Calu3 (cell line): ENCODE measurements around the gene NOLC1. TPM values are rescaled to one million over a fixed set of nuclear protein-coding genes. Genes with fewer than 3 reads are reported as not detected.

Experiments
- BruUV-seq: library from RNA; stranded (reverse); fragments of 400-500 nt; replicated peaks from 2 replicates; lab custom pipeline; 2021; lab: Mats Ljungman, UMichigan
- CTCF ChIA-PET: fragments of 300-600 bp; sonication (Branson Sonifier 250); formaldehyde crosslinking; loops from one replicate; lab custom pipeline; 2022; ENCODE audit warnings: antibody characterized with exemption; lab: Charles Lee
- DNase-seq: peaks from one replicate; pipeline ENCODE4 v3.0.0; 2022
- H3K27ac Mint-ChIP-seq: one replicate; pipeline ENCODE4 v1.8.0; 2022; ENCODE audit warnings: mixed read lengths; ENCODE audit not compliant: unreplicated experiment
- H3K27me3 Mint-ChIP-seq: one replicate; pipeline ENCODE4 v1.8.0; 2022; ENCODE audit warnings: mixed read lengths; ENCODE audit not compliant: unreplicated experiment
- H3K36me3 Mint-ChIP-seq: one replicate; pipeline ENCODE4 v1.8.0; 2022; ENCODE audit warnings: mild to moderate bottlenecking, moderate library complexity, mixed read lengths; ENCODE audit not compliant: insufficient read depth, unreplicated experiment
- H3K4me1 Mint-ChIP-seq: one replicate; pipeline ENCODE4 v1.8.0; 2022; ENCODE audit warnings: mild to moderate bottlenecking, low read depth, mixed read lengths; ENCODE audit not compliant: unreplicated experiment
- H3K4me3 Mint-ChIP-seq: one replicate; pipeline ENCODE4 v1.8.0; 2022; ENCODE audit warnings: mild to moderate bottlenecking, low read depth, moderate library complexity, mixed read lengths; ENCODE audit not compliant: unreplicated experiment
- H3K9me3 Mint-ChIP-seq: one replicate; pipeline ENCODE4 v1.8.0; 2022; ENCODE audit warnings: low read depth, mixed read lengths; ENCODE audit not compliant: unreplicated experiment
- intact Hi-C: fragments of 100-400 bp; cut with micrococcal nuclease; formaldehyde crosslinking; loops from one replicate; pipeline ENCODE4 v1.10.0; 2022; ENCODE audit not compliant: unreplicated experiment
- total RNA-seq: library from RNA; stranded (reverse); gene quantifications from 2 replicates; pipeline ENCODE4 v1.2.3, GENCODE V29; 2022
- TF ChIP-seq, protein P1 (sequence below): fragments of 200-600 bp; IDR thresholded peaks from one replicate; pipeline ENCODE4 v1.8.0; 2022; ENCODE audit warnings: antibody characterized with exemption; ENCODE audit not compliant: unreplicated experiment

Gene NOLC1
- total RNA-seq, 1 experiment from 2014 or later = 78.4 TPM

DNA sequence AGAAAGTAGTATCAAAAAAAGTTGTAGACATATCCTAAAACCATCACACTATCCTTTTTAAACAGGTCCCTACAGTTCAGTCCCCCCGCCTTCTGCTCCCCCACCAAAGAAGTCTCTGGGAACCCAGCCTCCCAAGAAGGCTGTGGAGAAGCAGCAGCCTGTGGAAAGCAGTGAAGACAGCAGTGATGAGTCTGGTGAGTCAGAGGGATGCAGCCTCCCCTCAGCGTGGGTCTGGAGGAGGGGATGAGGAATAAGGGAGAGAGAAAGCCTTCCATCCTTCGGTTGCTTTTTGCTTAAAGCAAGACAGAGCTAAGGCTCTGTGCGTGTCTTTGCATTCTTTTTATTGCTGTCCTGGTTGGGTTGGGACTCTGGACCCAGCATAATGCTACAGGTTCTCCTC is 7.6 kb downstream of the NOLC1 start:
- H3K4me3 Mint-ChIP-seq = no peak overlapping the region
- TF ChIP-seq, protein P1, sequence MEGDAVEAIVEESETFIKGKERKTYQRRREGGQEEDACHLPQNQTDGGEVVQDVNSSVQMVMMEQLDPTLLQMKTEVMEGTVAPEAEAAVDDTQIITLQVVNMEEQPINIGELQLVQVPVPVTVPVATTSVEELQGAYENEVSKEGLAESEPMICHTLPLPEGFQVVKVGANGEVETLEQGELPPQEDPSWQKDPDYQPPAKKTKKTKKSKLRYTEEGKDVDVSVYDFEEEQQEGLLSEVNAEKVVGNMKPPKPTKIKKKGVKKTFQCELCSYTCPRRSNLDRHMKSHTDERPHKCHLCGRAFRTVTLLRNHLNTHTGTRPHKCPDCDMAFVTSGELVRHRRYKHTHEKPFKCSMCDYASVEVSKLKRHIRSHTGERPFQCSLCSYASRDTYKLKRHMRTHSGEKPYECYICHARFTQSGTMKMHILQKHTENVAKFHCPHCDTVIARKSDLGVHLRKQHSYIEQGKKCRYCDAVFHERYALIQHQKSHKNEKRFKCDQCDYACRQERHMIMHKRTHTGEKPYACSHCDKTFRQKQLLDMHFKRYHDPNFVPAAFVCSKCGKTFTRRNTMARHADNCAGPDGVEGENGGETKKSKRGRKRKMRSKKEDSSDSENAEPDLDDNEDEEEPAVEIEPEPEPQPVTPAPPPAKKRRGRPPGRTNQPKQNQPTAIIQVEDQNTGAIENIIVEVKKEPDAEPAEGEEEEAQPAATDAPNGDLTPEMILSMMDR = no peak
- CTCF ChIA-PET = interaction anchor here (0.6 kb wide), 1 partner anchor 46 kb away, joined by 3 read pairs; no protein-coding TSS in a partner anchor
- peaks cover 9% of the 10 kb centered on the region for H3K4me1 Mint-ChIP-seq
- intact Hi-C loops = no loop called here
- H3K27ac Mint-ChIP-seq = no peak overlapping the region
- peaks cover 39% of the 10 kb centered on the region for H3K36me3 Mint-ChIP-seq
- no peaks in the 10 kb centered on the region for H3K27me3 Mint-ChIP-seq
- no peaks in the 10 kb centered on the region for H3K9me3 Mint-ChIP-seq
- no TSS peak for BruUV-seq
- DNase-seq = no peak

DNA sequence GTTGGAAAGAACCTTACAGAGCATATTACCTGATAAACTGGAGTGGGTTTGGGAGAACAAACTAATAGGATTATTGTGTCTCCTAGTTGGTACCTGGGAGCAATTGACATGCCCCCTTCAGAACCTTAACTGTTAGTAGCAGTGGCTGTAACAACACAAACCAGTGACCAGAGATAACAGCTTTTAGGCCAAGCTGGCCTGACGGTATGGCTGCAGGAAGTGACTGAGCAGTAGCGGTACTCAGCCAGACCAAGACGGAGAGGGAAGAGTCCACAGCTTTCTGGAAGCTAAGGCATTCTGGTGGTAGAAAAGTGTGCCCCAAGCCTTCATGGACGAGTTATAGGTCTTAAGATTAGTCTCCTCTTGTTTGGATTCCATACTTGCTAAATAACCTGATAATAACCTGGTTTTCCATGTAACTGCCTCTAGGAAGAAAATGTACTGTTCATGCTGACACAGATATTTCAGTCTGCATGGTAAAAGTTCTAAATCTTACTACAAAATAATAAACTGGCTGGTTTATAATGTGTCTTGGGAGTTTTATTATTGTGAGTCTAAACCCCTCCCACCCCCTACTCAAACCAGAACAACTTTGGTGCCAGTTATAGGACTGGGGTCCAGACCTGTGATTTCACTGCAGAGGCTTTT is 11.3 kb downstream of the NOLC1 start:
- CTCF ChIA-PET = no interaction called here
- no peaks in the 10 kb centered on the region for H3K4me1 Mint-ChIP-seq
- H3K27me3 Mint-ChIP-seq = no peaks in the 10 kb centered on the region
- no peak for DNase-seq
- H3K4me3 Mint-ChIP-seq = no peak overlapping the region
- no peak overlapping the region for H3K27ac Mint-ChIP-seq
- TF ChIP-seq, protein P1 = no peak
- BruUV-seq = no TSS peak
- H3K9me3 Mint-ChIP-seq = no peaks in the 10 kb centered on the region
- H3K36me3 Mint-ChIP-seq = peaks cover 24% of the 10 kb centered on the region
- intact Hi-C loops = no loop called here

DNA sequence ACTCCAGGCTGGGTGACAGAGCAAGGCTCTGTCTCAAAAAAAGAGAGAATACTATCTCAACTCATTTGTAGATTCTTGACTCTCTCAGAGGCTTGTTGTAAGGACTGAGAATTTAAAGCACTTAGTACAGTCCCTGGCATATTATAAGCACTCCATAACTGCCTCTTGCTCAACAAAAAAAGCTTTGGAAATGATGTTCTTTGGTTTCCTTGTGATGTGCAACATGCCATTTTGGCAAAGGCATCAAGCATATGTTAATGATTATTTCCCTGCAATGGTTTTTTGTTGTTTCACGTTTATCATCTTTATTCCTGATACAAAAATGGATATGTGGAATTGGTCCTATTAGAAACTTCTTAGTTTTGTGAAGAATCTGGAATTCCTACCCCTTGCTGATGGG is 15.7 kb downstream of the NOLC1 start:
- CTCF ChIA-PET = no interaction called here
- TF ChIP-seq, protein P1 = no peak
- Mint-ChIP-seq H3K27ac (no peak overlapping the region), H3K27me3 (no peaks in the 10 kb centered on the region), H3K4me3 (no peak overlapping the region), H3K36me3 (peaks cover 11% of the 10 kb centered on the region), H3K4me1 (no peaks in the 10 kb centered on the region), H3K9me3 (no peaks in the 10 kb centered on the region)
- DNase-seq = no peak
- intact Hi-C loops = no loop called here
- no TSS peak for BruUV-seq

DNA sequence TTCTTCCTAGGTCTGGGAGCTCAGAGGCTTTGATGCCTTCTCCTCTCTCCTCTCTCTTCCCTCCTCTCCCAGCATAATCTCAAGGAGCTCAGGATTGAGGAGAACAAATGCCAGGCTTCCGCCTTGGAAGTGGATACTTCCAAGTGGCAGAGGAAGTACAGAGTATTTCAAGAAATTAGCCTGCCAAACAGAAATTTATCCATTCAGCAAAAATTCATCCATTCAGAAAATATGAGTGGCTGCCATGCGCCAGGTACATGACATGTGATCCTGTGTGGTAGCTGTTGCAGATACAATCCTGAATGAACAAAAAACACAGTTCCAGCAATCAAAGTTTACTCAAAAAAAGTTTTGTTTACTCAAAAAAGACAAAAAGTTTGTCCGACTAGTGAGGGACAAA is 18.4 kb downstream of the NOLC1 start:
- H3K27ac Mint-ChIP-seq = no peak overlapping the region
- TF ChIP-seq, protein P1 = no peak
- no TSS peak for BruUV-seq
- intact Hi-C loops = no loop called here
- no peaks in the 10 kb centered on the region for H3K27me3 Mint-ChIP-seq
- CTCF ChIA-PET = interaction anchor here (1.5 kb wide), 1 partner anchor 182 kb away, joined by 10 read pairs; no protein-coding TSS in a partner anchor
- no peaks in the 10 kb centered on the region for H3K9me3 Mint-ChIP-seq
- DNase-seq = no peak
- H3K4me1 Mint-ChIP-seq = no peaks in the 10 kb centered on the region
- peaks cover 6% of the 10 kb centered on the region for H3K36me3 Mint-ChIP-seq
- H3K4me3 Mint-ChIP-seq = no peak overlapping the region
